ENCODE data around the gene TMEM88. TPM values are rescaled to one million over a fixed set of nuclear protein-coding genes. Genes with fewer than 3 reads are reported as not detected.

Gene TMEM88
- total RNA-seq, 1 experiment from 2014 or later: 11.3 TPM

- Mint-ChIP-seq H3K27me3 (ENCODE audit: low read depth) (peaks cover 63% of the 10 kb centered on the region), H3K27ac (no peak overlapping the region), H3K4me3 (no peak overlapping the region; a peak in 1 of 5 replicates), H3K36me3 (ENCODE audit: insufficient read depth in 1 of 3, low read depth in 3 of 3) (no peaks in the 10 kb centered on the region), H3K4me1 (peaks cover 14 to 17% of the 10 kb centered on the region in 2 experiments), H3K9me3 (no peaks in the 10 kb centered on the region)
- no peak overlapping the region for H4K5ac ChIP-seq (ENCODE audit: insufficient read length, low read depth, low read length)
- no peak overlapping the region for H3K14ac ChIP-seq (ENCODE audit: insufficient read depth, low read length)
- 0 out of 2 replicates have a peak, but pooled peaks cover 2% of the 10 kb centered on the region for H3K4me1 ChIP-seq (ENCODE audit: insufficient read depth, low read length)
- no peak overlapping the region for H2BK15ac ChIP-seq (ENCODE audit: low read depth, low read length)
- no peak overlapping the region for H3K4me2 ChIP-seq (ENCODE audit: insufficient read depth, insufficient read length, low read length)
- H3T11ph ChIP-seq (ENCODE audit: low read length): no peak overlapping the region
- H4K8ac ChIP-seq (replicated peaks; ENCODE audit: insufficient read length, low read depth, low read length): no peak overlapping the region
- no peak overlapping the region for H2AFZ ChIP-seq (ENCODE audit: low read length)
- no peak overlapping the region for H3K18ac ChIP-seq (ENCODE audit: insufficient read length, low read depth, low read length)
- H3K79me1 ChIP-seq (ENCODE audit: insufficient read depth, low read depth, low read length, poor library complexity, severe bottlenecking): no peaks in the 10 kb centered on the region
- no peaks in the 10 kb centered on the region for H3K9me3 ChIP-seq (ENCODE audit: control insufficient read depth, low read depth, low read length)
- no peak overlapping the region for H2BK5ac ChIP-seq (ENCODE audit: insufficient read length, low read length)
- no peak overlapping the region for H2BK120ac ChIP-seq (ENCODE audit: low read depth, low read length, poor library complexity, severe bottlenecking)
- no peak overlapping the region for H2AK5ac ChIP-seq (ENCODE audit: insufficient read length, low read length)
- H3K27ac ChIP-seq (ENCODE audit: insufficient read length, low read depth, low read length): no peak overlapping the region
- H3K23me2 ChIP-seq (ENCODE audit: insufficient read length, low read depth, low read length, poor library complexity, severe bottlenecking): peaks cover 15% of the 10 kb centered on the region
- H3K9ac ChIP-seq (ENCODE audit: extremely low read depth, insufficient read length, low read length): no peak overlapping the region
- no peak overlapping the region for H3K56ac ChIP-seq (ENCODE audit: insufficient read length, low read depth, low read length)
- H3K23ac ChIP-seq (ENCODE audit: insufficient read length, low read depth, low read length): no peak overlapping the region
- no peaks in the 10 kb centered on the region for H3K79me2 ChIP-seq (ENCODE audit: insufficient read depth, low read length)
- no peaks in the 10 kb centered on the region for H4K20me1 ChIP-seq (ENCODE audit: control insufficient read depth, insufficient read depth, insufficient read length)
- no peak overlapping the region for H4K91ac ChIP-seq (ENCODE audit: insufficient read length, low read depth, low read length)
- no peak for DNase-seq
- H3K27me3 ChIP-seq (ENCODE audit: insufficient read depth, low read length): peaks cover 9% of the 10 kb centered on the region; the same call in 1 of the 2 replicates
- H3K4ac ChIP-seq (ENCODE audit: low read depth, low read length): no peak overlapping the region
- no peak overlapping the region for H2BK20ac ChIP-seq (ENCODE audit: low read depth, low read length, poor library complexity, severe bottlenecking)
- no CpG with 5 or more reads among the region's 8 CpGs for WGBS (ENCODE audit: extremely low coverage, insufficient read length, low lambda C conversion rate)
- H2BK12ac ChIP-seq (ENCODE audit: insufficient read length, low read depth, low read length): no peak overlapping the region
- no peak for TF ChIP-seq CTCF (conservative IDR thresholded peaks at IDR 0.05)
Observed at GRCh38 chr17:7830616-7831015, 24.2 kb upstream of the TMEM88 start.
